Loucy (cell line): ENCODE results near the gene DRAXIN.

Source experiments
- H2AFZ ChIP-seq: fragments of 200-600 bp; sonication (generic); 2 replicates; pipeline ENCODE4 v1.6.0; 2016; ENCODE audit warnings: antibody characterized with exemption, mild to moderate bottlenecking, low read length, moderate library complexity
- H3F3A ChIP-seq: fragments of 200-600 bp; 2 replicates; pipeline ENCODE4 v1.6.0; 2016; ENCODE audit warnings: antibody characterized with exemption, low read depth, mild to moderate bottlenecking
- H3K27me3 ChIP-seq: fragments of 200-600 bp; sonication (generic); 2 replicates; pipeline ENCODE4 v1.6.1; 2014; ENCODE audit warnings: low read length, mild to moderate bottlenecking; ENCODE audit not compliant: insufficient read depth, poor library complexity, severe bottlenecking
- H3K36me3 ChIP-seq: fragments of 200-600 bp; sonication (generic); 2 replicates; pipeline ENCODE4 v1.6.1; 2016; ENCODE audit warnings: low read length; ENCODE audit not compliant: insufficient read depth
- H3K4me1 ChIP-seq: fragments of 200-600 bp; sonication (generic); 2 replicates; pipeline ENCODE4 v1.5.1; 2014; ENCODE audit warnings: low read length, mild to moderate bottlenecking; ENCODE audit not compliant: insufficient read depth, poor library complexity, severe bottlenecking
- H3K4me2 ChIP-seq: fragments of 200-600 bp; sonication (generic); 2 replicates; pipeline ENCODE4 v1.6.0; 2014; ENCODE audit warnings: antibody characterized with exemption, low read length, low read depth, mild to moderate bottlenecking; ENCODE audit not compliant: poor library complexity, severe bottlenecking
- H3K4me3 ChIP-seq: fragments of 200-600 bp; sonication (generic); 2 replicates; pipeline ENCODE4 v1.5.1; 2014; ENCODE audit warnings: low read length, mild to moderate bottlenecking, mixed read lengths; ENCODE audit not compliant: poor library complexity, severe bottlenecking
- H3K79me2 ChIP-seq: fragments of 200-600 bp; sonication (generic); 2 replicates; pipeline ENCODE4 v1.6.1; 2014; ENCODE audit warnings: low read length; ENCODE audit not compliant: insufficient read depth
- H3K9ac ChIP-seq: fragments of 200-600 bp; sonication (generic); 2 replicates; pipeline ENCODE4 v1.6.0; 2014; ENCODE audit warnings: mild to moderate bottlenecking, low read depth, low read length, moderate library complexity; ENCODE audit not compliant: poor library complexity, severe bottlenecking
- H3K9me2 ChIP-seq: fragments of 200-600 bp; sonication (generic); replicated peaks from 2 replicates; pipeline ENCODE4 v1.6.1; 2016; ENCODE audit warnings: low read depth, low read length, mixed read lengths
- H3K9me3 ChIP-seq: fragments of 200-600 bp; sonication (generic); 2 replicates; pipeline ENCODE4 v1.6.1; 2014; ENCODE audit warnings: mild to moderate bottlenecking, antibody characterized with exemption, low read length, low read depth; ENCODE audit not compliant: insufficient read depth
- H4K20me1 ChIP-seq: fragments of 200-600 bp; sonication (generic); 2 replicates; pipeline ENCODE4 v1.6.0; 2014; ENCODE audit warnings: antibody characterized with exemption, low read length, mild to moderate bottlenecking; ENCODE audit not compliant: insufficient read depth, poor library complexity, severe bottlenecking
- EZH2phosphoT487 ChIP-seq: fragments of 200-600 bp; IDR thresholded peaks from 2 replicates; pipeline ENCODE4 v1.6.1; 2018; ENCODE audit warnings: antibody characterized with exemption, mild to moderate bottlenecking, moderate library complexity, borderline replicate concordance
- TF ChIP-seq, protein P1 (sequence below): fragments of 200-600 bp; sonication (generic); conservative IDR thresholded peaks from 2 replicates; pipeline ENCODE4 v1.5.1; 2014; ENCODE audit warnings: mild to moderate bottlenecking, antibody characterized with exemption, low read length

DRAXIN gene

DNA sequence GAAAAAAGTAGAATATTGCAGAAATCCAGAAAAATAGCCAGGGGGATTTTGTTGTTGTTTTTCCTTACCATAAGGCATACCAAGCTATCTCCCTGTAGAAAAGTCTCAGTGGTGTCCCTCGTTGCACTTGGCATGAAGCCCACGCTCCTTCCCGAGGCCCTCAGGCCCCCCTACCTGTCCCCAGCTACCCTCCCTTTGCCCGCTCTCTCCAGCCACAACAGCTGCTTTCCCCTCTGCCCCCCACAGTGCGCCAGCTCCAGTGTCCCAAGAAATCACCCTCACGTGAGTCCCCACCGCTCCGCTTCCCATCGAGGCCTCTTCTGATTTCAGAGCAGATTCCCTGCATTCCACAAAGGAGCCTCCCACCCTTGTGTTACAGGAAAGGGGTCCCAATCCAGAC is 52.8 kb downstream of the DRAXIN start:
- no peaks in the 10 kb centered on the region for H3K79me2 ChIP-seq
- H3K4me2 ChIP-seq = no peak overlapping the region
- TF ChIP-seq EZH2phosphoT487 = no peak
- TF ChIP-seq, protein P1, sequence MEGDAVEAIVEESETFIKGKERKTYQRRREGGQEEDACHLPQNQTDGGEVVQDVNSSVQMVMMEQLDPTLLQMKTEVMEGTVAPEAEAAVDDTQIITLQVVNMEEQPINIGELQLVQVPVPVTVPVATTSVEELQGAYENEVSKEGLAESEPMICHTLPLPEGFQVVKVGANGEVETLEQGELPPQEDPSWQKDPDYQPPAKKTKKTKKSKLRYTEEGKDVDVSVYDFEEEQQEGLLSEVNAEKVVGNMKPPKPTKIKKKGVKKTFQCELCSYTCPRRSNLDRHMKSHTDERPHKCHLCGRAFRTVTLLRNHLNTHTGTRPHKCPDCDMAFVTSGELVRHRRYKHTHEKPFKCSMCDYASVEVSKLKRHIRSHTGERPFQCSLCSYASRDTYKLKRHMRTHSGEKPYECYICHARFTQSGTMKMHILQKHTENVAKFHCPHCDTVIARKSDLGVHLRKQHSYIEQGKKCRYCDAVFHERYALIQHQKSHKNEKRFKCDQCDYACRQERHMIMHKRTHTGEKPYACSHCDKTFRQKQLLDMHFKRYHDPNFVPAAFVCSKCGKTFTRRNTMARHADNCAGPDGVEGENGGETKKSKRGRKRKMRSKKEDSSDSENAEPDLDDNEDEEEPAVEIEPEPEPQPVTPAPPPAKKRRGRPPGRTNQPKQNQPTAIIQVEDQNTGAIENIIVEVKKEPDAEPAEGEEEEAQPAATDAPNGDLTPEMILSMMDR = no peak
- no peaks in the 10 kb centered on the region for H3K27me3 ChIP-seq
- H3K36me3 ChIP-seq = no peaks in the 10 kb centered on the region
- no peaks in the 10 kb centered on the region for H4K20me1 ChIP-seq
- H3K9ac ChIP-seq = no peak overlapping the region
- peaks cover 3% of the 10 kb centered on the region; the same call in 1 of the 2 replicates for H3F3A ChIP-seq
- H3K9me3 ChIP-seq = no peaks in the 10 kb centered on the region
- H2AFZ ChIP-seq = no peak overlapping the region
- H3K9me2 ChIP-seq = no peaks in the 10 kb centered on the region
- peaks cover 56% of the 10 kb centered on the region for H3K4me1 ChIP-seq
- H3K4me3 ChIP-seq = no peak overlapping the region

DNA sequence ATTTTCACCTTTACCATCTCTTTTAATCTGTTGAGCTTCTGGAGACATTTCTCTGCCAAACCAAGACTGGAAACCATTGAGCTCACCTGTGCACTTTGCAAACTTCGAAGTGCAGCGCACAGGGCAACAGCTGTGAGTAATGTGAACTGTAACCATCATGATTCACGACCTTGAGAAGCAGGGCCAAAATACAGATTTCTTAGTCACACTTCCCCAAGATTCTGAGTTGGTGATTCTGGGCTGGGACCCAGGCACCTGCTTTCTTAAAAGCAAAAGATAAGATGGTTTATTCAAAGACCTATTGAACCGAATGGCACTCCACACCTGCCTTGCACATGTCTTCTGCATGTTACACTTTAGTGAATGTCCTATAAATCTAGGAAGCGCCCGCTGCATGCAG is 54.6 kb downstream of the DRAXIN start:
- TF ChIP-seq, protein P1 = no peak
- TF ChIP-seq EZH2phosphoT487 = no peak

DNA sequence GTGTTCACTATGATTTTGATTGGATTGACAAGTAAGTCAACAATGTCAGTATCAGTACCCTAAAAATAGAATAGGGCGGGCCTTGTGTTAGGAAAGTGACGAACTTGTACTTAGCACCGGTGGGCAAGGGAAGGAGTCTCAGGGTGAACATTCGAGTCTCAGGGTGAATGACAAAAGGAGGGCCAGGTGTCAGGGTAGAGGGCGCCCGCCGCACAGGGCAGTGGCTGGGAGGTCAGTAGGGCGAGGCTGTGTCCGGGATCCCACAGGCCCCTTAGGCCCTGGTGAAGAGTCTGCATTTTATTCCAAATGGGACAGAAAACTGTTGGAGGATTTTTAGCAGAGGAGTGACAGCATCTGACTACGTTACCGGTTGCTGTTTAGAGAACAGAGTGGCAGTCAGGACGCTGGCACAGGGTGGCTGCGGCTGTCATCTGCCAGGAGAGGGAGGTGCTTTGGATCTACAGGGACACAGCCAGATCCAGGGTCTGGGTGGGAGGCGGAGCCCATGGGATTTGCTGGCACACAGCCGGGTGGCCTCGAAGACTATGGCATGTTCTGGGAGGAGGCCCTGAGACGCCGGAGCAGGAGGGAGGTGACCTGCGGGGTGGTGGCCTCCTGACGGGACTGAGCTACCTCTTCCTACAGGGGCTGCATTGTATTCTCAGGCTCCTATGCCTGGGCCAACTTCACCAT is 55.4 kb downstream of the DRAXIN start:
- H3K9ac ChIP-seq = no peak overlapping the region
- no peaks in the 10 kb centered on the region for H3K9me2 ChIP-seq
- H3F3A ChIP-seq = no peaks in the 10 kb centered on the region
- no peaks in the 10 kb centered on the region for H3K36me3 ChIP-seq
- TF ChIP-seq, protein P1 = no peak
- TF ChIP-seq EZH2phosphoT487 = no peak
- H3K4me1 ChIP-seq = peaks cover 30% of the 10 kb centered on the region
- H3K27me3 ChIP-seq = no peaks in the 10 kb centered on the region
- no peaks in the 10 kb centered on the region for H3K9me3 ChIP-seq
- no peak overlapping the region for H3K4me2 ChIP-seq
- H2AFZ ChIP-seq = no peak overlapping the region
- H3K79me2 ChIP-seq = no peaks in the 10 kb centered on the region
- no peak overlapping the region for H3K4me3 ChIP-seq
- H4K20me1 ChIP-seq = no peaks in the 10 kb centered on the region

More for the DNA sequence above, 54.6 kb downstream of the DRAXIN start:
- H4K20me1 ChIP-seq = no peaks in the 10 kb centered on the region
- no peaks in the 10 kb centered on the region for H3K9me3 ChIP-seq
- H3K79me2 ChIP-seq = no peaks in the 10 kb centered on the region
- no peak overlapping the region for H2AFZ ChIP-seq
- H3K4me3 ChIP-seq = no peak overlapping the region
- no peak overlapping the region for H3K4me2 ChIP-seq
- H3K36me3 ChIP-seq = no peaks in the 10 kb centered on the region
- H3F3A ChIP-seq = no peaks in the 10 kb centered on the region; the same call in 1 of the 2 replicates
- no peak overlapping the region for H3K9ac ChIP-seq
- H3K27me3 ChIP-seq = no peaks in the 10 kb centered on the region
- no peaks in the 10 kb centered on the region for H3K9me2 ChIP-seq
- peaks cover 38% of the 10 kb centered on the region for H3K4me1 ChIP-seq
